ENCODE data around the gene C1orf198.

C1orf198 gene

GRCh38 chr1:230867101-230867902, 1.0 kb downstream of the C1orf198 start:
- H3K36me3 ChIP-seq (ENCODE audit: insufficient read depth, insufficient read length, low read length): peaks cover 30% of the 10 kb centered on the region
- H3K9me3 ChIP-seq (ENCODE audit: insufficient read depth, low read length): no peaks in the 10 kb centered on the region
- H3K4me1 ChIP-seq (ENCODE audit: insufficient read depth, insufficient read length): no peaks in the 10 kb centered on the region
- peaks cover 16% of the 10 kb centered on the region for H3K27me3 ChIP-seq (ENCODE audit: insufficient read depth, insufficient read length)
- H3K9ac ChIP-seq (ENCODE audit: insufficient read length, low read depth): peak overlapping the region; percentile 89
- TF ChIP-seq ZNF274 (IDR thresholded peaks at IDR 0.05; ENCODE audit: low read depth, low read length) (no peak), SUZ12 (IDR thresholded peaks at IDR 0.05; ENCODE audit: extremely low read depth, insufficient read depth, insufficient read length) (no peak), YY1 (IDR thresholded peaks at IDR 0.05; ENCODE audit: insufficient read depth, insufficient read length) (no peak)
- no peak for DNase-seq (ENCODE audit: low read depth, low spot score)
- peak overlapping the region; percentile 90 for H3K4me3 ChIP-seq (ENCODE audit: insufficient read length, low read depth)

GRCh38 chr1:230866171-230867070, 1.9 kb downstream of the C1orf198 start:
- Histone ChIP-seq H3K36me3 (ENCODE audit: insufficient read depth, insufficient read length, low read length) (peaks cover 36% of the 10 kb centered on the region), H3K27me3 (ENCODE audit: insufficient read depth, insufficient read length) (peaks cover 16% of the 10 kb centered on the region), H3K4me1 (ENCODE audit: insufficient read depth, insufficient read length) (no peaks in the 10 kb centered on the region), H3K9ac (ENCODE audit: insufficient read length, low read depth) (no peak overlapping the region), H3K4me3 (ENCODE audit: insufficient read length, low read depth) (no peak overlapping the region), H3K9me3 (ENCODE audit: insufficient read depth, low read length) (no peaks in the 10 kb centered on the region)
- DNase-seq (ENCODE audit: low read depth, low spot score): no peak
- TF ChIP-seq YY1 (IDR thresholded peaks at IDR 0.05; ENCODE audit: insufficient read depth, insufficient read length) (no peak), ZNF274 (IDR thresholded peaks at IDR 0.05; ENCODE audit: low read depth, low read length) (no peak), SUZ12 (IDR thresholded peaks at IDR 0.05; ENCODE audit: extremely low read depth, insufficient read depth, insufficient read length) (no peak)

- TF ChIP-seq YY1 (IDR thresholded peaks at IDR 0.05; ENCODE audit: insufficient read depth, insufficient read length) (no peak), ZNF274 (IDR thresholded peaks at IDR 0.05; ENCODE audit: low read depth, low read length) (no peak), SUZ12 (IDR thresholded peaks at IDR 0.05; ENCODE audit: extremely low read depth, insufficient read depth, insufficient read length) (no peak)
- H3K4me3 ChIP-seq (ENCODE audit: insufficient read length, low read depth): no peak overlapping the region
- no peaks in the 10 kb centered on the region for H3K4me1 ChIP-seq (ENCODE audit: insufficient read depth, insufficient read length)
- H3K27me3 ChIP-seq (ENCODE audit: insufficient read depth, insufficient read length): peaks cover 16% of the 10 kb centered on the region
- H3K36me3 ChIP-seq (ENCODE audit: insufficient read depth, insufficient read length, low read length): peaks cover 42% of the 10 kb centered on the region
- DNase-seq (ENCODE audit: low read depth, low spot score): no peak
- no peak overlapping the region for H3K9ac ChIP-seq (ENCODE audit: insufficient read length, low read depth)
- H3K9me3 ChIP-seq (ENCODE audit: insufficient read depth, low read length): no peaks in the 10 kb centered on the region
Measured at GRCh38 chr1:230865062-230865817, 3.1 kb downstream of the C1orf198 start.

- H3K4me3 ChIP-seq (ENCODE audit: insufficient read length, low read depth): no peak overlapping the region
- no peak overlapping the region for H3K9ac ChIP-seq (ENCODE audit: insufficient read length, low read depth)
- no peak for DNase-seq (ENCODE audit: low read depth, low spot score)
- peaks cover 45% of the 10 kb centered on the region for H3K36me3 ChIP-seq (ENCODE audit: insufficient read depth, insufficient read length, low read length)
- no peak for TF ChIP-seq SUZ12 (IDR thresholded peaks at IDR 0.05; ENCODE audit: extremely low read depth, insufficient read depth, insufficient read length)
- no peak for TF ChIP-seq ZNF274 (IDR thresholded peaks at IDR 0.05; ENCODE audit: low read depth, low read length)
- no peak for TF ChIP-seq YY1 (IDR thresholded peaks at IDR 0.05; ENCODE audit: insufficient read depth, insufficient read length)
- no peaks in the 10 kb centered on the region for H3K4me1 ChIP-seq (ENCODE audit: insufficient read depth, insufficient read length)
- no peaks in the 10 kb centered on the region for H3K9me3 ChIP-seq (ENCODE audit: insufficient read depth, low read length)
- peaks cover 16% of the 10 kb centered on the region for H3K27me3 ChIP-seq (ENCODE audit: insufficient read depth, insufficient read length)
Measured at GRCh38 chr1:230864441-230864840, 3.9 kb downstream of the C1orf198 start.

- no peak overlapping the region for H3K9ac ChIP-seq (ENCODE audit: insufficient read length, low read depth)
- peaks cover 48% of the 10 kb centered on the region for H3K36me3 ChIP-seq (ENCODE audit: insufficient read depth, insufficient read length, low read length)
- H3K9me3 ChIP-seq (ENCODE audit: insufficient read depth, low read length): no peaks in the 10 kb centered on the region
- H3K27me3 ChIP-seq (ENCODE audit: insufficient read depth, insufficient read length): peaks cover 16% of the 10 kb centered on the region
- TF ChIP-seq SUZ12 (IDR thresholded peaks at IDR 0.05; ENCODE audit: extremely low read depth, insufficient read depth, insufficient read length): no peak
- no peak for TF ChIP-seq ZNF274 (IDR thresholded peaks at IDR 0.05; ENCODE audit: low read depth, low read length)
- no peak for TF ChIP-seq YY1 (IDR thresholded peaks at IDR 0.05; ENCODE audit: insufficient read depth, insufficient read length)
- DNase-seq (ENCODE audit: low read depth, low spot score): no peak
- H3K4me3 ChIP-seq (ENCODE audit: insufficient read length, low read depth): no peak overlapping the region
- H3K4me1 ChIP-seq (ENCODE audit: insufficient read depth, insufficient read length): no peaks in the 10 kb centered on the region
Measured at GRCh38 chr1:230863449-230863848, 4.9 kb downstream of the C1orf198 start.

GRCh38 chr1:230861970-230862595, 6.2 kb downstream of the C1orf198 start:
- H3K9me3 ChIP-seq (ENCODE audit: insufficient read depth, low read length): no peaks in the 10 kb centered on the region
- peaks cover 51% of the 10 kb centered on the region for H3K36me3 ChIP-seq (ENCODE audit: insufficient read depth, insufficient read length, low read length)
- no peak for DNase-seq (ENCODE audit: low read depth, low spot score)
- TF ChIP-seq SUZ12 (IDR thresholded peaks at IDR 0.05; ENCODE audit: extremely low read depth, insufficient read depth, insufficient read length) (no peak), ZNF274 (IDR thresholded peaks at IDR 0.05; ENCODE audit: low read depth, low read length) (no peak), YY1 (IDR thresholded peaks at IDR 0.05; ENCODE audit: insufficient read depth, insufficient read length) (no peak)
- no peak overlapping the region for H3K4me3 ChIP-seq (ENCODE audit: insufficient read length, low read depth)
- H3K27me3 ChIP-seq (ENCODE audit: insufficient read depth, insufficient read length): peaks cover 5% of the 10 kb centered on the region
- no peaks in the 10 kb centered on the region for H3K4me1 ChIP-seq (ENCODE audit: insufficient read depth, insufficient read length)
- H3K9ac ChIP-seq (ENCODE audit: insufficient read length, low read depth): no peak overlapping the region
